Activated T-helper 1 cell treated with anti-CD3 and anti-CD28 coated beads, Interleukin-12 subunit alpha, Interleukin-12 subunit beta, Interleukin-2, Interleukin-4 antibody, amounts not matched to agents 30 ng/mL and 10 ng/mL and 1 ng/mL, durations not matched to agents 14 hours and 24 hours and 36 hours (primary cell): ENCODE data around the gene CCT4. TPM values are rescaled to one million over a fixed set of nuclear protein-coding genes. Genes with fewer than 3 reads are reported as not detected.
A peak's percentile ranks its signal among the peaks of the same experiment; 100 is the strongest.
"Not testable (repeated sequence)": the region's sequence is repeated elsewhere in the genome, so short reads cannot be mapped to it uniquely, and the experiment has no call there.

Experiments
- DNase-seq: peaks from one replicate; pipeline ENCODE4 v3.0.0; 2021; ENCODE audit warnings: low spot score
- H3K27ac Mint-ChIP-seq: one replicate; pipeline ENCODE4 v1.8.0; 2021; ENCODE audit warnings: mild to moderate bottlenecking, mixed read lengths
- H3K27me3 Mint-ChIP-seq: one replicate; pipeline ENCODE4 v1.8.0; 2022; ENCODE audit warnings: mild to moderate bottlenecking, moderate library complexity, mixed read lengths; ENCODE audit not compliant: insufficient read depth
- H3K36me3 Mint-ChIP-seq: one replicate; pipeline ENCODE4 v1.8.0; 2021; ENCODE audit warnings: low read depth, mixed read lengths
- H3K4me1 Mint-ChIP-seq: one replicate; pipeline ENCODE4 v1.8.0; 2021; ENCODE audit warnings: low read depth, mixed read lengths
- H3K4me3 Mint-ChIP-seq: one replicate; pipeline ENCODE4 v1.8.0; 2021; ENCODE audit warnings: mild to moderate bottlenecking, moderate library complexity, mixed read lengths
- H3K9me3 Mint-ChIP-seq: one replicate; pipeline ENCODE4 v1.8.0; 2021; ENCODE audit warnings: mixed read lengths
- intact Hi-C: fragments of 100-400 bp; cut with micrococcal nuclease; formaldehyde crosslinking; loops from one replicate; pipeline ENCODE4 v1.15.1; 2024
- total RNA-seq: library from RNA; stranded (reverse); gene quantifications from 2 replicates; pipeline ENCODE4 v1.2.3, GENCODE V29; 2022

The CCT4 gene, protein sequence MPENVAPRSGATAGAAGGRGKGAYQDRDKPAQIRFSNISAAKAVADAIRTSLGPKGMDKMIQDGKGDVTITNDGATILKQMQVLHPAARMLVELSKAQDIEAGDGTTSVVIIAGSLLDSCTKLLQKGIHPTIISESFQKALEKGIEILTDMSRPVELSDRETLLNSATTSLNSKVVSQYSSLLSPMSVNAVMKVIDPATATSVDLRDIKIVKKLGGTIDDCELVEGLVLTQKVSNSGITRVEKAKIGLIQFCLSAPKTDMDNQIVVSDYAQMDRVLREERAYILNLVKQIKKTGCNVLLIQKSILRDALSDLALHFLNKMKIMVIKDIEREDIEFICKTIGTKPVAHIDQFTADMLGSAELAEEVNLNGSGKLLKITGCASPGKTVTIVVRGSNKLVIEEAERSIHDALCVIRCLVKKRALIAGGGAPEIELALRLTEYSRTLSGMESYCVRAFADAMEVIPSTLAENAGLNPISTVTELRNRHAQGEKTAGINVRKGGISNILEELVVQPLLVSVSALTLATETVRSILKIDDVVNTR
- 354 and 381 TPM in 2 replicates for total RNA-seq

DNA sequence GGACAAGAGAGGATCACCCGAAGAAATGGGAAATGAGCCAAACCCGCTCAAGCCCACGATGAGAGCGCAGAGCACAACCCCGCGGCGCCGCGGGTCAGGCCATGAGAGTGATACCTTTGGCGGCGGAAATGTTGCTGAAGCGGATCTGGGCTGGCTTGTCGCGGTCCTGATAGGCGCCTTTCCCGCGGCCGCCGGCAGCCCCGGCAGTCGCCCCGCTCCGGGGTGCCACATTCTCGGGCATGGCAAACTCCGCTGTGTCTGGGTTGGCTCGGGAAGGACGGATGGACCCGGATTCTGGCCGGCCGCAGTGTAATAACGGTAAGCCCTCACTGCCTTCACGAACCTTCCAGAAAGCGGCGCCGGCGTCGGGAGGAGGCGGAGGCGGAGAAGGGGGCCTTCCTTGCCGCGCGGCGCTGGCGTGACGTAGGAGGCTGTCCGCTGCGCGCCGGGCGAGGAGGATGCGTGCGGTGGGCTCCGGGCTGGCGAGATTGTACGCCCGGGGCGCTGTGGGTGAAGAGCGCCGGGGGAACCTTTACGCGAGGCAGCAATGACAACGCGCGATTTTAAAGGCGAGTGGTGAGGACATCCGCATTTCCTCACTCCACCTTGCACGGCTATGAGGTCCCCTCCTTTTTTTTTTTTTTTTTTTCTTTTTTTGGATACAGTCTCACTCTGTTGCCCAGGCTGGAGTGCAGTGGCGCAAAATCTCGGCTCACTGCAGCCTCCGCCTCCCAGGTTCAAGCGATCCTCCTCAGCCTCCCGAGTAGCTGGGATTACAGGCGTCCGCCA, at the start of gene CCT4:
CCT4 (minus strand) TSS at position 390 of the 789 bp plus-strand sequence; CDS start at position 241, 149 bp downstream.
- Mint-ChIP-seq H3K27me3 (no peaks in the 10 kb centered on the region), H3K9me3 (no peaks in the 10 kb centered on the region), H3K4me3 (peak within 1 kb of the TSS; percentile 95), H3K36me3 (peaks cover 23% of the 10 kb centered on the region), H3K4me1 (peaks cover 23% of the 10 kb centered on the region), H3K27ac (peak within 1 kb of the TSS; percentile 97)
- DNase-seq: peak; percentile 86
- intact Hi-C loops: loop anchor here (1.0 to 10.0 kb wide), 12 partner anchors 17 to 1956 kb away; partner anchors contain the start of genes COMMD1, EHBP1, FAM161A and MDH1

DNA sequence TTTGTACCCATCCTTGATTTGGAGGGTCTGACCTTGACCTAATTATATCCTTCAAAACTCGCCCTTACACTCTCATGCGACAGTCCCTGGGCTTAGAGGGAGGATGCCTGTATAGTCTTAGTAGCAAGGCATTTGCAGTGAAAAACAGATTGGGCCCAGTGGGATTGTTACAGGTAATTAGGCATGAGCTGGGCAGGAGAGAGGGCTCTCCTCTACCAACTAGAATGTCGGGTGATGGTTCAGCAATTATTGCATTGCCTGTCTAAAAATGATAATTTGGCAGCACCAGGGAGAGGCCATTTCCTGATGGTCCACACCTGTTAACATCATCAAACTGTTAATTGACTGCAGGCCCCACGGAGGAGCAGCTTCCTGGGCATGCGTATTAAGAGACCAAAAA, 49.4 kb upstream of the CCT4 start:
- Mint-ChIP-seq H3K36me3 (peaks cover 2% of the 10 kb centered on the region), H3K4me3 (no peak overlapping the region), H3K27ac (no peak overlapping the region), H3K9me3 (no peaks in the 10 kb centered on the region), H3K27me3 (no peaks in the 10 kb centered on the region), H3K4me1 (peaks cover under 1% of the 10 kb centered on the region)
- no peak for DNase-seq
- intact Hi-C loops: no loop called here

DNA sequence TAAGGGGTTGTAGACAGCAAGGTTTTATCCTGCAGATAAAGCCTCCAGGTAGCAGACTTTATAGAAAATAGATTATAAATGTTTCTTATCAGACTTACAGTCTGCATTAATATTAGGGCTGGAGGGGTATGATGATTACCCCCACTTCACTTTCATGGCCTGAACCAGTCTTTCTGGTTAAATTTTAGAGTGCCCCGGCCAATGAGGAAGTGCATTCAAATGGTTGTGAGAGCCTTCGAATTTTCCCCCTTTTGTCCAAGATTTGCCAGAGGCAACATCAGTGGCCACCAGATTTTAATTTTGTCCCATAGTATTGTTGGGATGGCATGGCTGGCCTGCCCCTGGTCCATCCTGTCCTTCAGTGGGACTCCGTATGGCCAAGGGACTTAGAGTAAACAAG, 48.6 kb upstream of the CCT4 start:
- Mint-ChIP-seq H3K27ac (no peak overlapping the region), H3K36me3 (peaks cover 2% of the 10 kb centered on the region), H3K27me3 (no peaks in the 10 kb centered on the region), H3K4me1 (no peaks in the 10 kb centered on the region), H3K4me3 (no peak overlapping the region), H3K9me3 (no peaks in the 10 kb centered on the region)
- intact Hi-C loops: no loop called here
- no peak for DNase-seq

DNA sequence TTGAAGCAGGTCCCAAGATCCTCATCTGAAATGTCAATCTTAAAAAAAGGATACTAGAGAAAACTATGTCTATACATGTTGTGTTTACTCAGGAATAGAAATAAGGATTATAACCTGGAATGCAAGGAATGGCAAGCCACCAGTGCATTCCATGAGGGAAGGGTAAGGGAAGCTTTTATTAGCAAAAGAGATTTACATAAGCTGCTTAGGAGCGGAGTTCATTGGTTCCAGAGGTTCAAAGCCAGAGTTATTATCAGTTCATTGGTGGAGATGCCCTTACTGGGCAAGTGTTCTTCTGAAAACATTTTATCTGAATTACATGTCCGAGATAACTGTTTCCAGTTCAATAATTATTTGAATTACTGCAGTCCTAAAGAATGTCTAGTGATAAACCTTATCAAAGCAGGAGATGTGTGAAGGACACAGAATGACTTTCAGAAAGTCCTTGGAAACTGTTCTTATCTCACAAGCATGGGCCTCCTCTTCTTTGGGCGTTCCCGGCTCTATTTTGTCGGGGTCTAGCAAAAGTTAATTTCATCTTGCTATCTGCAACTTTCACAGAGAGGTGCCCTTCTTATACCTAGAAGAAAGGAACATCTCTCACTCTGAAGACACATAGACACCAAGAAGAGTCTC, 40.5 kb upstream of the CCT4 start:
- no peaks in the 10 kb centered on the region for H3K9me3 Mint-ChIP-seq
- H3K4me1 Mint-ChIP-seq: no peaks in the 10 kb centered on the region
- intact Hi-C loops: no loop called here
- no peaks in the 10 kb centered on the region for H3K27me3 Mint-ChIP-seq
- no peak overlapping the region for H3K27ac Mint-ChIP-seq
- peaks cover 2% of the 10 kb centered on the region for H3K36me3 Mint-ChIP-seq
- no peak overlapping the region for H3K4me3 Mint-ChIP-seq
- no peak for DNase-seq

DNA sequence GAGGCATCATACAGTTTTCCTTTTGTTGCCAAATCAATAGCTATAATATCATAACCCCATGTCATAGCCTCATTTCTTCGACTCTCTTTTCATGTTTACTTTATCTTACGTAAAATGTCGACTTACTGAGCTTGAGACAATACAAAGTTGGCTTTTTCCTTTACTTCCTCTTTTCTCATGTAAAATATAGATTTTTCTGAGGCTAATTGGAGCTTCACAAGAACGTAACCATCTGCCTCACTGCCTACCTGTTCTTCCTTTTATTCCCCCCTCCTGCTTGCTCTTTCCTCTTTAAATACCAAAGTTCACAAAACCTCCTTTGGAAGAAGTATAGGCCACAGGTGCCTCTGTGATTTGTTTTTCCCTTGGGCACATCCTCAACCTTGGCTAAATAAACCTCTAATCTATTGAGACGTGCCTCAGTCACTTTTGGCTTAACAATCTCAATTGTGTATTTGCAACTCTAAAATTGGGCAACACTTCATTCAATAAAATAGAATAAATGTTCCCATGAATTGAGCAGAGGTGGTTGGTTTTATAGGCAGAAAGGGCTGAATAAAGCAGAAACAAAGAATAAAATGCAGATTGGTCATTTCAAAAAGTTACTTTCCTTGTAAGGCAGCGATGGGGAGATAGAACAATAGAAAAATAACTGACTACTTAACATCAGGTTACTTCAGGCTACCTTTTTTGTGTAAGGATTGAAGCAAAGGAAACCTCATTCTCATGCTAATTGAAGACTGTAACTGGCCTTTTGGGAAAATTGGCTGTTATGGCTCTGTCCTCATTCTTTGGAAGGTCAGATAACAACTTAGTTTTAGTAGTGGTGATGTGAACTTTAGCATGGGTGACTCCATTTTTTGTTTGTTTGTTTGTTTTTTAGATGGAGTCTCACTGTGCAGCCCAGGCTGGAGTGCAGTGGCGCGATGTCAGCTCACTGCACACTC, 38.3 kb upstream of the CCT4 start:
- Mint-ChIP-seq H3K27me3 (no peaks in the 10 kb centered on the region), H3K4me1 (no peaks in the 10 kb centered on the region), H3K9me3 (no peaks in the 10 kb centered on the region), H3K4me3 (no peak overlapping the region), H3K27ac (no peak overlapping the region), H3K36me3 (peaks cover 2% of the 10 kb centered on the region)
- no peak for DNase-seq
- intact Hi-C loops: no loop called here

DNA sequence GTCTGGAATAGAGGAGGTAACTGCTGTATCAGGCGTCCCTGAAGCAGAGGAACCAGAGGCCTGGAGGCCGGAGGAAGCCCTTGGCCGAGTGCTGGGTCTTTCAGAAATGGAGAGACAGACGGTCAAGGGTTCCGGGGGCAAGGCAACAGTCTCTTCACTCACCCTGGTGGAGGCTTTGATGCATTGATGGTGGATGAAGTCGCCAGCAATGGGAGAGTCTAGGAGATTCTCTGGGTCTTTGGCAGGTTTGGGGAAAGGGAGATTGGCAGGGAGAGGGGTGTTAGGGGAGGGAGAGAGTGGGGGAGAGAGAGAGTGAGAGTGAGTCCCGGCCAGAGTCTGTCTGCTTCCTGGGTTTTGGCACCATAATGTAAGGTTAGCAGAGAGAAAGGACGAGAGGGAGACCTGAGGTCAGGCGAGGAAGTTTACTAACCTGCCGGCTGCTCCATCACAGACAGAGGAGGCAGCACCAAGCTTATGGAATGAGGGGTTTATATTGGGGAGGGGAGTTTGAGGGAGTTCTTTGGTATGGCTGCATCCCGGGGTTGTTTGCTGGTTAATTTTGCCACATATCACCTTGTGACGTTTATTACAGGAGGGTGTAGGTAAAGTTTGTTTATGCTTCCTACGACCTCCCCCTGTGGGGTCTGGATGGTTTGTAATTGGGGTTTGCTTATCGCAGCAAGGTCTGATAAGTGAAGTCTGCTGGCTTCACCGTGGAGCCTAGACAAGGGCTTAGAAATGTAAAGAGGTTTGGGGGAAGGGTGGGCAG, 36.6 kb upstream of the CCT4 start:
- DNase-seq: no peak
- Mint-ChIP-seq H3K9me3 (no peaks in the 10 kb centered on the region), H3K4me3 (no peak overlapping the region), H3K4me1 (no peaks in the 10 kb centered on the region), H3K36me3 (peaks cover 2% of the 10 kb centered on the region), H3K27me3 (no peaks in the 10 kb centered on the region), H3K27ac (no peak overlapping the region)
- intact Hi-C loops: no loop called here

DNA sequence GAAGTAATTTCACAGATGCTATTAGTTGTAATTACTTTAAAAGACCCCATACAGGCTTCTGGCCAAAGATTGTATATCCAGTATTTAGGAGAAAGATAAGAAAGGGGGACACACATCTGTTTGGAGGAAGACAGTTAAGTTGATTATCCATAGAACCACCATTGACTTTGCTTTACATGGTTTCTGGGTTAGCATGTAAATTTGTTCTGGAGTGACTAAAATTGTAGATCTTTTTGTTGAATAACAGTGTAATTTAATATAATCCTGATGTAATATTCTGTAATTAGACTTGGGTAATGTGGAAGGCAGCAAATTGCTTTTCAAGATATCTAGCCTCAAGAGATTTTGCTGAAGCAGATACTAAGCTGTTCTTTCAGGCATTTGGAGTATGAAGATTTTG, 34.3 kb upstream of the CCT4 start:
- H3K27ac Mint-ChIP-seq: no peak overlapping the region
- no peak for DNase-seq
- H3K36me3 Mint-ChIP-seq: peaks cover 2% of the 10 kb centered on the region
- no peaks in the 10 kb centered on the region for H3K4me1 Mint-ChIP-seq
- intact Hi-C loops: no loop called here
- no peaks in the 10 kb centered on the region for H3K9me3 Mint-ChIP-seq
- H3K27me3 Mint-ChIP-seq: no peaks in the 10 kb centered on the region
- no peak overlapping the region for H3K4me3 Mint-ChIP-seq

DNA sequence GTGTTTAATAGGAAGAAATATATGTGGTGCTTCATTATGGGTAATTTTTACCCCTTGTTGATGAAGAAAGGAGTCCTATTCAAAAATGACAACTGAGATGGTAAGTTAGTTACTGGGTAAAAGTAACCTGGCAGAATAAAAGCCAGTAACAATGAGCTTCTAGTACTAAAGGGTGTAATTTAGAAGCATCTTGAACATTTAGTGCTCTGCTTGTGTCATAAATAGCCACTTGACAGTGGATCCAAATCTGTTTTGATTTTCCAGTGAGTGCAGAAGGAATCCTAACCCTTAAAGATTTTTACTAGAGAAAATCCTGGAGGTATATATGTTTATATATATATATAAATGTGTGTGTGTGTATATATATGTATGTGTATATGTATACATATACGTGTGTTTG, 32.1 kb upstream of the CCT4 start:
- no peak for DNase-seq
- intact Hi-C loops: no loop called here
- Mint-ChIP-seq H3K36me3 (peaks cover 2% of the 10 kb centered on the region), H3K27ac (no peak overlapping the region), H3K27me3 (no peaks in the 10 kb centered on the region), H3K4me3 (no peak overlapping the region), H3K4me1 (no peaks in the 10 kb centered on the region), H3K9me3 (no peaks in the 10 kb centered on the region)

DNA sequence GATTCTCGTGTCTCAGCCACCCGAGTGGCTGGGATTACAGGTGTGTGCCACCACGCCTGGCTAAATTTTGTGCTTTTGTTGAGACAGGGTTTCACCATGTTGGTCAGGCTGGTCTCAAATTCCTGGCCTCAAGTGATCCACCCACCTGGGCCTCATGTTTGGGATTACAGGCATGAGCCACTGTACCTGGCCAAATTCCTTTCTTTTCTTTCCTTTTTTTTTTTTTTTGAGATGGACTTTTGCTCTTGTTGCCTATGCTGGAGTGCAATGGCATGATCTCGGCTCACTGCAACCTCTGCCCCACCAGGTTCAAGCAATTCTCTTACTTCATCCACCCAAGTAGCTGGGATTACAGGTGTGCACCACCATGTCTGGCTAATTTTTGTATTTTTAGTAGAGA, 26.3 kb upstream of the CCT4 start:
- H3K27ac Mint-ChIP-seq, DNase-seq, H3K9me3 Mint-ChIP-seq, H3K36me3 Mint-ChIP-seq, H3K4me1 Mint-ChIP-seq, H3K27me3 Mint-ChIP-seq, H3K4me3 Mint-ChIP-seq: not testable (repeated sequence)
- intact Hi-C loops: loop anchor here (5.0 kb wide), 1 partner anchor 83 kb away; no protein-coding TSS in a partner anchor

DNA sequence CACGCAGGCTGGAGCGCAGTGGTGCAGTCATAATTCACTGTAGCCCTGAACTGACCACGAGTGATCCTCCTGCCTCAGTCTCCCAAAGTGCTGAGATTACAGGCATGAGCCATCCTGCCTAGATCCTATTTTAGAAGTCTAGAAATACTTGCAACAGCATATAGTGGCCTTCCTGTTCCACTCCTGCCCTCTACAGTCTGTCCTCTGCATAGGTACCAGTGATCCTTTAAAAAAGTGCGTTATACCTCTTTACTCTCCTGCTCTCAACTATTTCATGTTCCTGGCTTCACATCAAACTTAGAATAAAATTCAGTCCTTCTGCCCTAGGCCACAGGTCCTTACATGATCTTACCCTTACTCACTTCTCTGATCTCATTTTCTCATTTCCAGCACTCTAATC, 23.1 kb upstream of the CCT4 start:
- intact Hi-C loops: no loop called here
- Mint-ChIP-seq H3K4me1 (peaks cover 8% of the 10 kb centered on the region), H3K27ac (no peak overlapping the region), H3K36me3 (peaks cover 2% of the 10 kb centered on the region), H3K9me3 (no peaks in the 10 kb centered on the region), H3K4me3 (no peak overlapping the region), H3K27me3 (no peaks in the 10 kb centered on the region)
- no peak for DNase-seq

DNA sequence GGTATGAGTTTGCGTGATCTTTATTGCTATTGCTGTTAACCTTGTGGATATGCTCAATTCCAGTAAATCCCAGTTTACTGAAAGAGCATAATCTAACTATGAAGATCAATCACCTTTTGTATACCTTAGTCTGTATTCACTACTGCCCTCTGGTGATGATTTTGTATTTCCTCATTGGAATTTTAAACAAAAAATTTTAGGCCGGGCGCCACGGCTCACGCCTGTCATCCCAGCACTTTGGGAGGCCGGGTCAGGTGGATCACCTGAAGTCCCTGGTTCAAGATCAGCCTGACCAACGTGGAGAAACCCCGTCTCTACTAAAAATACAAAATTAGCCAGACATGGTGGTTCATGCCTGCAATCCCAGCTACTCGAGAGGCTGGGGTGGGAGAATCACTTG, 22.1 kb upstream of the CCT4 start:
- intact Hi-C loops: no loop called here
- Mint-ChIP-seq H3K27me3 (no peaks in the 10 kb centered on the region), H3K9me3 (no peaks in the 10 kb centered on the region), H3K36me3 (peaks cover 2% of the 10 kb centered on the region), H3K4me3 (no peak overlapping the region), H3K4me1 (peaks cover 15% of the 10 kb centered on the region), H3K27ac (no peak overlapping the region)
- DNase-seq: no peak
